Heart right ventricle (tissue), 16 donors: ENCODE data around the gene BCORL1. TPM values are rescaled to one million over a fixed set of nuclear protein-coding genes. Genes with fewer than 3 reads are reported as not detected.

Source experiments
- ATAC-seq, 8 donors: fragments of 200-7000 bp; cut with Tn5 transposase; one replicate each; pipeline ENCODE4 v1.9.1; 2020; ENCODE audit warnings: mild to moderate bottlenecking in 8 of 8, moderate library complexity in 8 of 8, moderate number of reproducible peaks in 1 of 8
- DNase-seq, 2 donors: peaks; one replicate each; pipeline ENCODE4 v3.0.0-alpha.2; 2020
- H3K27ac ChIP-seq, 10 donors: fragments of 200-600 bp; sonication (generic) in 2 of 10; one replicate each; pipeline versions ENCODE4 v1.5.0 to v1.8.0; 2020 to 2022; ENCODE audit warnings: mild to moderate bottlenecking in 3 of 10
- H3K27me3 ChIP-seq, 7 donors: fragments of 200-600 bp; one replicate each; pipeline ENCODE4 v1.8.0; 2021 to 2022; ENCODE audit warnings: mild to moderate bottlenecking in 2 of 7
- H3K36me3 ChIP-seq, 9 donors: fragments of 200-600 bp; sonication (generic) in 1 of 9; one replicate each; pipeline versions ENCODE4 v1.5.0 to v1.8.0; 2020 to 2022; ENCODE audit warnings: mild to moderate bottlenecking in 2 of 9
- H3K4me1 ChIP-seq, 9 donors: fragments of 200-600 bp; sonication (generic) in 1 of 9; one replicate each; pipeline versions ENCODE4 v1.5.0 to v1.8.0; 2020 to 2022; ENCODE audit warnings: mild to moderate bottlenecking in 4 of 9
- H3K4me3 ChIP-seq, 10 donors: fragments of 200-600 bp; sonication (generic) in 2 of 10; one replicate each; pipeline versions ENCODE4 v1.5.0 to v1.8.0; 2020 to 2022; ENCODE audit warnings: mild to moderate bottlenecking in 7 of 10, moderate library complexity in 2 of 10
- H3K9me3 ChIP-seq, 11 donors: fragments of 200-600 bp in 10 of 11; sonication (generic) in 2 of 11; one replicate each; pipeline versions ENCODE4 v1.5.0 to v1.8.0; 2013 to 2022; ENCODE audit warnings: mild to moderate bottlenecking in 2 of 11, control low read depth in 1 of 11, moderate library complexity in 1 of 11
- CTCF ChIP-seq, 9 donors: fragments of 200-600 bp; sonication (generic) in 2 of 9; IDR thresholded peaks; one replicate each; pipeline versions ENCODE4 v1.5.0 to v1.8.0; 2021 to 2022; ENCODE audit warnings: antibody characterized with exemption in 9 of 9, mild to moderate bottlenecking in 5 of 9, moderate library complexity in 1 of 9
- WGBS, 2 donors: extraction: QIAGEN DNeasy Blood & Tissue Kit; methylation state at CpG; one replicate each; pipeline ENCODE4 v1.1.7; 2013; ENCODE audit warnings: inconsistent platforms in 1 of 2; 5-methylcytosine and 5-hydroxymethylcytosine counted together
- intact Hi-C, 10 donors: fragments of 100-400 bp; cut with DNase I; formaldehyde crosslinking; loops; one replicate each; pipeline versions ENCODE4 v1.11.1 to v1.14.2; 2022
- polyA plus RNA-seq, 2 donors: library from polyadenylated mRNA; stranded (reverse); fragments of 200-250 nt; gene quantifications; one replicate each; pipeline ENCODE4 v1.2.3, GENCODE V29; 2013
- total RNA-seq, 10 donors: library from RNA; stranded (reverse); fragmentation: NEBNext Ultra II Directional in 3 of 10; extraction: Animal tissue kit (Norgen Biotek cat#: 25700) in 3 of 10; gene quantifications; one replicate each; pipeline versions ENCODE4 v1.2.1 to v1.2.4, GENCODE V29; 2021 to 2023
- donor health status: Arrhythmogenic right ventricular cardiomyopathy.
- donor health status: ischemic (EF 13 %, LVEDD 7.1; RV severe dilation, severe dysfunction).
- donor health status: healthy with polysubstance abuse.
- donor health status: DM: no; HTN: yes; CAD: no.
- donor health status: DM: no; HTN: no; CAD: no.
- donor health status: ischemic (EF 25% LVEDD 6.9; RV normal size, moderate dysfunction).
- donor health status: ischemic (EF 25% LVEDD 5.7; RV mildly dilated, moderate dysfunction).
- donor health status: healthy.
- donor health status: DM: yes; HTN: yes; CAD: no.
- donor health status: Ischemic cardiomyopathy.
- donor health status: ischemic (EF 35%, LVEDD 5.7; RV mildly dilated, moderate dysfunction).
- donor health status: nonischemic (EF 11% LVEDD 7.7; RV severe dilation, severe dysfunction).
- donor health status: DM: yes; HTN: yes; CAD: no.
- donor health status: PGD.
- donor health status: ischemic (EF 29% LVEDD 5.4; RV normal size, mild dysfunction).
- donor health status: nonischemic (EF 23%, LVEDD 6.1; RV moderate dilation, normal function).

BCORL1 gene
- total and polyA plus RNA-seq, 12 donors, result 2.1 to 12.8 (median 7.8) TPM

- no peak for TF ChIP-seq CTCF (IDR thresholded peaks at IDR 0.05)
- peaks cover 0 to 64% (median 0%) of the 10 kb centered on the region in 9 donors for H3K36me3 ChIP-seq
These were observed 27.3 kb downstream of the BCORL1 start for GRCh38 chrX:130009658-130010223.

GRCh38 chrX:130012683-130013082, 30.2 kb downstream of the BCORL1 start:
- DNase-seq, result no peak
- Histone ChIP-seq H3K4me3 (no peak overlapping the region), H3K4me1 (no peaks in the 10 kb centered on the region), H3K27ac (no peak overlapping the region), H3K9me3 (no peaks in the 10 kb centered on the region), H3K27me3 (no peaks in the 10 kb centered on the region), H3K36me3 (peaks cover 0 to 58% (median 0%) of the 10 kb centered on the region in 9 donors)
- no peak for TF ChIP-seq CTCF (IDR thresholded peaks at IDR 0.05)
- WGBS, 2 donors, result 82 to 83% methylated on average over 10 of the region's 10 CpGs
- intact Hi-C loops, result no loop called here
- ATAC-seq, result no peak

More at GRCh38 chrX:130009658-130010223, 27.3 kb downstream of the BCORL1 start:
- Histone ChIP-seq H3K4me1 (no peaks in the 10 kb centered on the region), H3K27me3 (no peaks in the 10 kb centered on the region), H3K4me3 (no peak overlapping the region), H3K27ac (no peak overlapping the region), H3K9me3 (no peaks in the 10 kb centered on the region)
- intact Hi-C loops, result no loop called here
- WGBS, 2 donors, result 84 to 90% methylated on average over 10 of the region's 10 CpGs
- DNase-seq, result no peak
- no peak for ATAC-seq

GRCh38 chrX:130013661-130014060, 31.2 kb downstream of the BCORL1 start:
- ATAC-seq (no peak), DNase-seq (no peak)
- intact Hi-C loops, result no loop called here
- peaks cover 0 to 2% (median 0%) of the 10 kb centered on the region in 9 donors for H3K4me1 ChIP-seq
- no peaks in the 10 kb centered on the region for H3K9me3 ChIP-seq
- H3K36me3 ChIP-seq, result peaks cover 0 to 50% (median 0%) of the 10 kb centered on the region in 9 donors
- no peaks in the 10 kb centered on the region for H3K27me3 ChIP-seq
- H3K4me3 ChIP-seq, result no peak overlapping the region
- WGBS, 2 donors, result 87% methylated on average over 14 of the region's 14 CpGs
- no peak overlapping the region for H3K27ac ChIP-seq
- TF ChIP-seq CTCF (IDR thresholded peaks at IDR 0.05), result no peak

GRCh38 chrX:130014356-130014755, 31.9 kb downstream of the BCORL1 start:
- no peak overlapping the region for H3K4me3 ChIP-seq
- TF ChIP-seq CTCF (IDR thresholded peaks at IDR 0.05), result no peak
- DNase-seq, result no peak
- H3K27ac ChIP-seq, result no peak overlapping the region
- ATAC-seq, result no peak
- intact Hi-C loops, result no loop called here
- H3K36me3 ChIP-seq, result peaks cover 0 to 46% (median 0%) of the 10 kb centered on the region in 9 donors
- H3K4me1 ChIP-seq, result peaks cover 0 to 9% (median 4%) of the 10 kb centered on the region in 9 donors
- WGBS, 2 donors, result 95 to 96% methylated on average over 9 to 13 of the region's 13 CpGs
- no peaks in the 10 kb centered on the region for H3K27me3 ChIP-seq
- H3K9me3 ChIP-seq, result no peaks in the 10 kb centered on the region
